HG02981 (cell line): ENCODE measurements around the gene EML6.
"Not testable (repeated sequence)": the region's sequence is repeated elsewhere in the genome, so short reads cannot be mapped to it uniquely, and the experiment has no call there.

Experiments
- ATAC-seq: cut with Tn5 transposase; IDR thresholded peaks from one replicate; pipeline ENCODE4 v1.9.1; 2021; ENCODE audit warnings: mild to moderate bottlenecking, moderate library complexity; ENCODE audit not compliant: unreplicated experiment

Gene EML6

DNA sequence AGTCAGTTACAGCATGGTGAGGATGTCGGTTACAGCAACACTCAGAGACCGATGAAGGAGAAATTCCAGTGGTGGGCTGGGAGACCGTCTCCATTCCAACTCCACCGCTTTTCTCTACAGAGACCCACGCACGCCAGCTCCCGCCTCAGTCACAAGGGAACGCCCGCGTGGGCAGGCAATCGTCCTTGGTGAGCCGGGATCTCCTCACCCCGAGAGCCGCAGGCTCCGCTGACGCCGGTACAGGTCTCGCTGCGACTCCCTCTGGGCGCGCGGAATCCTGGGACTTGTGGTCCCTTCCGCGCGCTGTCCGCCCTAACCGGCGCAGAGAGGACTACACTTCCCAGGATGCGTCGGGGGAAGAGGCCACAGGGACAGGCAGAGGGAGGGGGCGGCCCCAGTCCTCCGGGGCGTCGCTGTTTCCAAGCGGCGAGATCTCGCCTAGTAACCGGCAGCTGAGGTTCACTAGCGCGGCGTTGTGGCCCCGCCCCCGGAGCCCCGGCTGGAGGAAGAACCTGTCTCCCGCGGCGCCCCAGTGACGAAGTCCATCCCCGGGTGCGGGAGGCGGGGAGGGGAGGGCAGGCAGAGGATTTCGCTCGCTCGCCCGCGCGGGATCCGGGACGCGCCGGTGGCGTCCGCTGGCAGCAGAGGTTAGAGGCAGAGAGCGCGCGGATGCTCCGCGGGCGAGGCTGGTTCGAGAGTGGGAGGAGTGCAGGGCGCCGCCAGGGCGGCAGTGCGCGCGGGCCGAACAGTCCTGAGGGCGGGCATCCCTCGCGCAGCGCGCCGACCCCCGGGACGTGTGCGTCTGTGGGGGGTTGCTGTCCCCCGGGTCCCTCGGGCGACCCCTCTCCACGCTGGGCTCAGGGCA lies at the start of gene EML6:
EML6 (plus strand) TSS at position 532 of the 865 bp plus-strand sequence. CDS start 1,400 bp downstream, outside the sequence.
- peak; percentile 99 for ATAC-seq

DNA sequence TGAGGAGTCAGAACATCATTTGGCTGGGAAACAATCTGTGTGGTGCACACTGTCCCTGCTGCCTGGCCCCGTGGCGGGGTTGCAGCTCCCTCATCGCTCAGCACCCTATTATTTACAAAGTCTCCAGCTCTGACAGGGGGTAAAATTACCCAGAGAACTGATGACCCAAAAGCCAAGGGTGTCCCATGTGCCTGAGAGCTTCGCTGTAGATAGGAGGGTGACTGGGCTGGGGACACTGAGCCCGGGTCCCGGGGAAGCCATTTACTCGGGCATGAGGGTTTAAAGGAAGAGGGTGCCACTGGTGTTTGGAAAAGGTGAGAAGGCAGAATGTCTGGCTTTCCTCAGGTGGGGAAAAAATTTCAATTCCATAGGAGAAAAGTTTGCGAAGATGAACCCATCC lies 48.2 kb upstream of the EML6 start:
- no peak for ATAC-seq

DNA sequence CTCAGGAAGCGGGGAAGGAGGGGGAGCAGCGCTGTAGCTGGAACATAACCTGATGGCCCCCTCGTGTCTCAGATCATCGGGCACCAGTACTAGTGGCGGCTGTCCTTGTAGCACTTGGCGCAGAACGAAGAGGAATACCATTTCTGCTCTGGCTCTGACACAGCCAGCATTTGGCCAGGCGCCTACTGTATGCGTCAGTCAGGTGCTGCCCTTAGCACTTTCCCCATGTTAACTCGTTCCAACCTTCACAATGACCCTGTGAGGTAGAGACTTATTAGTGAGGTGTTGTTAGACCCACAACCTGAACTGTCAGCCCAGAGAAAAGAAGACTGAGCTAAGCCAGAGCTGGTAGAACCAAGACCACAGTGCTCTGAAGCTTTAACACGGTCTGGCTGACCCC lies 47.7 kb upstream of the EML6 start:
- no peak for ATAC-seq

DNA sequence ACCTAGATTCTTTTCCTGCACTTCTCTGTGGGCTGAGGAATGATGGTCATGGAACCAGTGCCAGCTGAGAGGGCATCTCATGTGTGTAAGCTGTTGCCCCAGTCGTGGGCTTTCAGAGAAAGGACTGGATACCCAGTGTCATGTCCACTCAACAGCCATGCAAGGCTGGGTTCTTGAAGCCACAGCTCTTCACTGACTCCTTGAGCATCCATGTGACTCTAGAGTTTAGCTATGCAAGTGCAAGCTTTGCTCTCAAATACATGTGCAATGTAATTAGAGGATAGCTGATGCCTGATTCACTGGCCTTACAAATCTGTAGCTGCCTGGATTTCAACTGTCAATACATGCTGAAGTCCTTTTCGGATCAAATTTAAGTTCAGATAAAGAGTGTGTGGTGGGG lies 46.8 kb upstream of the EML6 start:
- ATAC-seq, result no peak

DNA sequence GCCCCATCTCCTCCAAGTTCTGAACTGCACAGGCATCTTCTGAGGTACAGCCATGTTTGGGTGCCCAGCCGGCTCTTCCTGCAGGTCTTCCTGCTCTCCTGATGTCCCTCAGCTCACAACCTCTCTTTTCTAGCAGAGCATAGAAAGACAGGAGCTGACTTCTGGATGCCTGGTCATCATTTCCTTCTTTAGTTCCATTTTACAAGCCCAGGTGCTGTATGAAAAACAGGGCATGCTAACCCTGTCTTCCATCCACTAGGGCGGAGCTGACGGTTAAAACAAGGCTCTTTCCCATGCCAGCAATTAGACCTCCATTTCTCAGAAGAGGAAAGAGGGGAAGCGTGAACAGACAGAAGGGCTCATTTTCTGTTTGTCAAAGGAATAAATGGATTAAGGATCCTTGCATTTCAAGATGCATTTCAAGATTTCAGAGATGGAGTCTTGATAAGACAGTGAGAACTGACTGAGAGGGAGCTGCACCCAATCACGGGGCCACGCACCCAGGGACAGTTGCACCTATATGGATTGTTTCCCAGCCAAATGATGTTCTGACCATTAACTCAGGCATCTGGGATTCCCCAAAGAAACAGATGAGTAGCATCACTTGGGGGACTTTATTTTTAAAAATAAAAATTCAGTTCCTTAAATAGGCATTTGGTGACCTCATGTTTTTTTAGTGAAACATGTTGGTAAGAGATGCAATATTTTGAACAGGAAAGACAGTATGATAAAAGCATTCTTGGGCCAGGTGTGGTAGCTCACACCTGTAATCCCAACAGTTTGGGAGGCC lies 45.8 kb upstream of the EML6 start:
- no peak for ATAC-seq

DNA sequence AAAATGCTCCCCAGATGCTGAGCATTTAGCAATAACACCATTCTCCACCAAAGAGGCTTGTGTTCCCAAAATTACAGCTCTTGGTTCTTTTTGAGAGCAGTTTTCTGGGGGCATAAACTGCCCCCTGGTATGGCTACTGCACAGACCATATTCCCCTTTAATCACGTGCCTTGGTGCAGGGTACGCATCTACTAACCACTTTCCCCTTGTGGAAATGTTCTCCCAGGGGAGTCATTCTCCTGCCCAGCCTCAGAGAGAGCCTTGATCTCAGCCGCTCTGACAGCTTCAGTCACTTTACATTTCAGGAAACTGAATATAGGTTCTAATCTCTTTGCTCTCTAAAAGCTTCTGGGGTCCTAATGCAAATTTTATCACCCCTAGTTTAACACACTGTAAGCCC lies 44.7 kb upstream of the EML6 start:
- ATAC-seq, result no peak

DNA sequence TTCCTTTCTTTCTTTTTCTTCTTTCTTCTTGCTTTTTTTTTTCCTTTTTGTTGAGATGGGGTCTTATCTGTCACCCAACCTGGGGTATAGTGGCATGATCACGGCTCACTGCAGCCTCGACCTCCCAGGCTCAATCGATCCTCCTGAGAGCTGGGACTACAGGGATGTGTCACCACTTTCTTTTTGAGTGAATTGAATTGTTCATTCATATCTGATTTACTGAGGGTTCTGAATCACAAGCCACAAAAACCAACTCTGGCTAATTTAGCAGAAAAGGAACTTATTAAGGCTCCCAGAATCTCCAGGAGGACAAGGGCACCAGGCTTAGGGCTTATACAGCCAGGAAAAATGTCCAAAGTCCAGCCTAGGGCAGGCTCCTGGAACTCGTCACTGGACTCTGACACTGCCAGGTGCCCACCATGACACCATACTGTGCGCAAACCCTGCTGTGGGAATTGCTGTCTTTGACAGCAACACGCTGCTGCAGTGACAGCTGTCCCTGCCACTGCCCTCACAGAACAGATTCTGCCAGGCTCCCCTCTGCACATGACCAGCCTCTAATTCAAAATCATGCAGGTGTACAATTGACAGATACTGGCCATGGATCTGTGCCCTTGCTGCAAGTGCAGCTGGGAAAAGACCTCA lies 42.9 kb upstream of the EML6 start:
- ATAC-seq, result peak; percentile 74

DNA sequence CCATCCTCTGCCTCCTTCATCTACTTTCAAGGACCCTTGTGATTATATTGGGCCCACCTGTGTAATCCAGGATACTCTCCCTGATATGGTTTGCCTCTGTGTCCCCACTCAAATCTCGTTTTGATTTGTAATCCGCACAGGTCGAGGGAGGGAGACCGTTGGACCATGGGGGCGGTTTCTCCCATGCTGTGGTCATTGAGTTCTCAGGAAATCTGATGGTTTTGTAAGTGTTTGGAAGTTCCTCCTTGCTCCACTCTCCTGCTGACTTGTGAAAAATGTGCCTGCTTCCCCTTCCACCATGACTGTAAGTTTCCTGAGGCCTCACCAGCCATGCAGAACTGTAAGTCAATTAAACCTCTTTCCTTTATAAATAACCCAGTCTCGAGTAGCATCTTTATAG lies 42.0 kb upstream of the EML6 start:
- no peak for ATAC-seq

DNA sequence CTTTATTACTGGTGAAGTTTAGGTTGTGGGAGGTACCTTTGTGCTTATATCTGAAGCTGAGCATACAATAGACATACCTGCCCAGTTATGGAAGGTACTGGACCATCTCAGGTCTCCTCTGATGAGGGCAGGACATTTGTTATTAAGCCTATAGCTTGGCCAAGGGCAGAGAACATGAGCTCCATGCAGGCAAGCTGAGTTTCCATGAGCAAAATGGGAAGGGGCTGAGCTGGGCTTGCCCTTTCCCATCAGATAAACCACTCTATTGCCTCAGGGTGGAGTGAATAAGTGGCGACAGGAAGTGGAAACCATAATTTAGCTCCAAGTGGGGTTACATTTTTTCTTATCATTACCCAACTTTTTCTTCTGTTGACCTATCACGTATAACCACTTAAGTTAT lies 39.9 kb upstream of the EML6 start:
- no peak for ATAC-seq

DNA sequence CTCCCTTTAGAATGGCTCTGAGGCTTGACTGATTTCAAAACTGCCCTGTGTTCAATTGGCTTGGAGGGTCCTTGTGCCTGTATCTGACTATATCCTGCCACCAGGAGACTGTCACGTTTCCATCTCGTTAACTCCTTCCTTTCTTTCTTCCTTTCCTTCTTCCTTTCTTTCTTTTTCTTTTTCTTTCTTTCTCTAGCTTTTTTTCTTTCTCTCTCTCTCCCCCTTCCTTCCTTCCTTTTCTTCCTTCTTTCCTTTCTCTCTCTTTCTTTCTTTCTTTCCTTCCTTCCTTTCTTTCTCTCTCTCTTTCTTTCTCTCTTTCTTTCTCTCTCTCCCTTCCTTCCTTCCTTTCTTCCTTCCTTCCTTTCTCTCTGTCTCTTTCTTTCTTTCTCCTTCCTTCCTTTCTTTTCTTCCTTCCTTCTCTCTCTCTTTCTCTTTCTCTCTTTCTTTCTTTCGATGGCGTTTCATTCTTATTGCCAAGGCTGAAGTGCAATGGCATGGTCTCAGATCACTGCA lies 38.1 kb upstream of the EML6 start:
- ATAC-seq, result no peak

DNA sequence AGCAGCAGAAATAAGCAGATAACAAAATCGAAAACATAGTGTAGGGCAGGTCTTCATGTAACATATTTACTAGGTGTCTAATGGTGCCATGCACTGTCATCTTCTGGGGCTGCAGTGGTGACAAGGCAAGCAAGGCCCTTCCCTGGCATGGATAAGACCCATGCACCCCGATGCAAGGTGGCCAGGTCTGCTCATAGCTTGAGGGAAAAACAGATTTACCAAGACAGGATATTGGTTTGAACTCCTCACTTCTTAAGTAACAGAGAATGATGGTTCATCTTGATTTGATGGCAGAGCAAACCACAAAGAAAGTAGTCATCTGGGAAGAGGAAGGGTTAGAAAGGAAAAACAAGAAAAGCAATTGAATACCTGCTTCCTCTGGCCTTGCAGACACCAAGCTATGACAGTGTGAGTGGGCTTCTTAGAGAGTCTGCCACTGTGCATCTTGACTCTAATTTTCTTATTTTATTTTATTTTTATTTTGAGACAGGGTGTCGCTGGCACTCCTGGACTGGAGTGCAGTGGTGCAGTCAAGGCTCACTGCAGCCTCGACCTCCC lies 35.8 kb upstream of the EML6 start:
- ATAC-seq, result no peak

DNA sequence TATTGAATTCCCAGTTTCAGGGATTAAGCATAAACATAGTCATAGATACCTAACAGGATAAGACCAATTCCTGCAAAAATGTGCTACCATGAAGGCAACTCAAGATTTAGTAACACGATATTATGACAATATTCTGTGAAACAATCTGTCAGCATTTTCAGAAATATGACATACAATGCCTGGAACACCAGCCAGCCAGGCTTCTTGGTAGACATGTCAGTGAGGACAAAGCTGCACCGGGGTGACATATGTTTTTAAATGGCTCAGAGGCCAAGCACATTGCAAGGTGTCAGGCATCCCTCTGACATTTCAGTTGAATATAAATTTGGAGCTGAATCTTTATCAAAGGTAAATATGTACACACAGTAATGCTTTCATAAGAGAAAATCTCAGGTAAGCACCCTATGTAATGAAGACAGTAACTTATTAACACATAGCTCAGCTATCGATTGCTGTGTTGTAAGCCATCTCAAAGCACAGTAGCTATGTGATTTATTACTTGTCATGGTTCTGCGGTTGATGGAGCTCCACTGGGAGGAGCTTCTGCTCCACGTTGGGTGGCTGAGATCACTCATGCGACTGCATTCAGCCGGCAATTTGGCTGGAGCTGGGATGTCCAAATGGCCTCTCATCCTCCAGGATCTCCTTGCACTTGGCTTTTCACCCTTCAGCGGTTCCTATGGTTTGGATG lies 31.9 kb upstream of the EML6 start:
- ATAC-seq, result no peak

DNA sequence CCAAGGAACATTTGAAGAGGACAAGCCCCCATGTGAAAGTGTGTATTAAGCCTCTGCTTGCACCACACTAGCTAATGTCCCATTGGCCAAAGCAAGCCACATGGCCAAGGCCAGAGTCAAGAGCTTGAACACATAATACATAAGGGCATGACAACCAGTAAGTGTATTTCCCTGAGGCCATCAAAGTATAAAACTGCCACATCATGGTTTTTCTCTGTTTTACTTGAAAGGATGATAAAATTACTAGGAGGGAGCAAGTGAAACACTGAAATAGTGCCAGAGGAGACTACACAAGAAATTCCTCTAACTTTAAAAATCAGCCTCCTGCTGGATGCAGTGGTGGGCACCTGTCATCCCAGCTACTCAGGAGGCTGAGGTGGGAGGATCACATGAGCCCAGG lies 30.9 kb upstream of the EML6 start:
- no peak for ATAC-seq

DNA sequence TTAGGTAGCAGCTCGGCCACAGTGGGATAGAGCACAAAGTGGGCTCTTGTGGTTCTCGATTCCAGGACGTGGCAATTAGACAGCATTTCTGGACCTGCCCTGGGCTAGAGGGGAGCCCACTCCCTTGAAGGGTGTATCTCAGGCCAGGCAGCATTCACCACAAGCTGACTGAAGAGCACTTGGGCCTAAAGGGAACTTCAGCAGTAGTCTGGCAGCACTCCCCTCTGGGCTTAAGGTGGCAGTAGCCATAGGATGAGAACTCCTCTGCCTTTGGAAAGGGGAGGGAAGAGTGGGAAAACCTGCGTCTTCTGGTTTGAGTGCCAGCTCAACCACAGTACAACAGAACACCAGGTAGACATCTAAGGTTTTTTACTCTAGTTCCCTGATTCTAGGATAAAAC lies 28.1 kb upstream of the EML6 start:
- no peak for ATAC-seq

DNA sequence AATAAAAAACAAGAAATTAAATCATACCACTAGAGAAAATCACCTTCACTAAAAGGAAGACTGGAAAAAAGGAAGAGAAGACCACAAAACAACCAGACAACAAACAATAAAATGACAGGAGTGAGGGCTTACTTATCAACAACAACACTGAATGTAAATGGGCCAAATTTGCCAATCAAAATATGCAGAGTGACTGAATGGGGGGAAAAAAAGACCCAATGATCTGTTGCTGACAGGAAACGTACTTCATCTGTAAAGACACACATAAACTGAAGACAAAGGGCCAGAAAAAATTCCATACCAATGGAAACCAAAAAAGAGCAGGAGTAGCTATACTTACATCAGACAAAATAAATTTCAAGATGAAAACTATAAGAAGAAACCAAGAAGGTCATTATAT lies 25.5 kb upstream of the EML6 start:
- ATAC-seq, result no peak

DNA sequence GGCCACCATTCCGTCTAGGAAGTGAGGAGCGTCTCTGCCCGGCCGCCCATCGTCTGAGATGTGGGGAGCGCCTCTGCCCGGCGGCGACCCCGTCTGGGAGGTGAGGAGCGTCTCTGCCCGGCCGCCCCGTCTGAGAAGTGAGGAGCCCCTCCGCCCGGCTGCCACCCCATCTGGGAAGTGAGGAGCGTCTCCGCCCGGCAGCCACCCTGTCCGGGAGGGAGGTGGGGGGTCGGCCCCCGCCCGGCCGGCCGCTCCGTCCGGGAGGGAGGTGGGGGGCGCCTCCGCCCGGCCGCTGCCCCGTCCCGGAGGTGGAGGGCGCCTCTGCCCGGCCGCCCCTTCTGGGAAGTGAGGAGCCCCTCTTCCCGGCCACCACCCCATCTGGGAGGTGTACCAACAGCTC lies 24.5 kb upstream of the EML6 start:
- not testable (repeated sequence) for ATAC-seq

DNA sequence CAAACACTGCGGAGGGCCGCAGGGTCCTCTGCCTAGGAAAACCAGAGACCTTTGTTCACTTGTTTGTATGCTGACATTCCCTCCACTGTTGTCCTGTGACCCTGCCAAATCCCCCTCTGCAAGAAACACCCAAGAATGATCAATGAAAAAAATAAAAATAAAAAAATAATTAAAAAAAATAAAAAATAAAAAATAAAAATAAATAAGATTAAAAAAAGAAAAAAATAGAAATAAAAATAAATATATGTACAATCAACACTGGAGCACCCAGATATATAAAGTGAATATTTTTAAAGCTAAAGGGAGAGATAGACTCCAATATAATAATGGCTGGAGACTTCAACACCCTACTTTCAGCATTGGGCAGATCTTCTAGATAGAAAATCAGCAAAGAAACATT lies 23.8 kb upstream of the EML6 start:
- no peak for ATAC-seq

DNA sequence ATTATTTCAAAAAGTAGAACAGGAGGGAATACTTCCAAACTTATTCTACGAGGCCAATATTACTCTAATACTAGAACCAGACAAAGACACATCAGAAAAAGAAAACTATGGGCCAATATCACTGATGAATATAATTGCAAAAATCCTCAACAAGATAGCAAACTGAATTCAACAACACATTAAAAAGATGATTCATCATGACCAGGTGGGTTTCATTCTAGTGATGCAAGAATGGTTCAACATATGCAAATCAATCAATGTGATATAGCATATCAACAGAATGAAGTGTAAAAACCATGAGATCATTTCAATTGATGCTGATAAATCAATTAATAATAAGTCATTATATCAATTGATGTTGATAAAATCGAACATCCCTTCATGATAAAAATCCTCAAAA lies 22.4 kb upstream of the EML6 start:
- ATAC-seq, result no peak

DNA sequence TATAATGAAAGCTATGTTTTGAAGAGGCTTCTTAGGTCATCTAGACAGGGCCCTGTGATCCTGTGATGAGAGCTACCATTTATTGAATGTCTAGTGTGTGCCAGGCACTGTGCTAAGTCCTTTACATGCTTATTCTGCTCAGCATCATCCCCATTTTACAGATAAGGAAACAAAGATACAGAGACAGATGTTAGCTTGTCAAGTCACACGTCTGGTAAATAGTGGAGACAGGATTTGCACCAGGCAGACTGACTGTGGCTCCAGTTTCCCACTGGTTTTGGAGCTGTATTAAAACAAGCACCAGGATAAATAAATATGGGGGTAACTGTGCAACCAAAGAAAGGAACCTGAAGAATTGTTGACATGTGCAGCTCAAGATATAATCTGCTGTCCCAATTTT lies 19.2 kb upstream of the EML6 start:
- ATAC-seq, result no peak
